Measurements from ENCODE around the gene PAQR8. TPM values are rescaled to one million over a fixed set of nuclear protein-coding genes. Genes with fewer than 3 reads are reported as not detected.
A peak's percentile ranks its signal among the peaks of the same experiment; 100 is the strongest.

The PAQR8 gene
- total RNA-seq, 1 donor from 2014 or later, result 9.5 TPM

DNA sequence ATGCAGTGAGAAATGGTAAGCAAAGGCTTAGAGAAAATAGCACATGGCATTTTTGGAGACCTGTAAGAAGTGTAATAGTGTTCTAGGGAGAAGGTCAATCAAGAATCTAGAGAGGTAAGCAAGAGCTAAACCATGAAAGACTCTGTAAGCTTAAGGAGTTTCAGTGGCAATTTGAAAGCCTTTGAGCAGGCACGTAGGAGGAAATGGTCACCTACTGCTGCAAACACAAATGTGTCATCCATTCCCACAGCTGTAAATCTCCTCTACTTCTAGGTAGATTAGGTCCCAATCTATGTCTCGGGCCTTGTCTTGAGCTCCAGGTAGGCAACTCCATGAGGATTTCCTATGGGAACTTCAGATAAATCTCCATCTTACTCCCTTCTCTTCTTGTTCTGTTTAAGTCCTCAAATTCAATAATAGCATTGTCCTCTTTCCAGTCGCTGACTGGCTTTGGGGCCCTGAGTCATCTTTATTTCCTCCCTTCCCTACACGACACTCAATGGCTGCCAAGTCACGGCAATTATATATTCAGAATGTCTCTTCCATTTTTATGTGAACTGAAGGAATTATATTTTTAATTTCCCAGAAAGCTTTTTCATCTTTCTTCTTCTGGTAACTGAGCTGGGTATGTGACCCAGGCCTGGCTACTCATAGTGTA lies 24.2 kb upstream of the PAQR8 start:
- H3K27me3 Mint-ChIP-seq (ENCODE audit: low read depth), result no peaks in the 10 kb centered on the region
- no peak overlapping the region for H3K27ac Mint-ChIP-seq
- DNase-seq (ENCODE audit: low spot score in 2 of 2, unreplicated experiment in 2 of 2), result no peak
- H3K36me3 Mint-ChIP-seq, result no peaks in the 10 kb centered on the region
- H3K4me3 Mint-ChIP-seq, result no peak overlapping the region
- no peaks in the 10 kb centered on the region for H3K9me3 Mint-ChIP-seq
- H3K4me1 Mint-ChIP-seq, result peaks cover 42% of the 10 kb centered on the region
- TF ChIP-seq, protein P1, sequence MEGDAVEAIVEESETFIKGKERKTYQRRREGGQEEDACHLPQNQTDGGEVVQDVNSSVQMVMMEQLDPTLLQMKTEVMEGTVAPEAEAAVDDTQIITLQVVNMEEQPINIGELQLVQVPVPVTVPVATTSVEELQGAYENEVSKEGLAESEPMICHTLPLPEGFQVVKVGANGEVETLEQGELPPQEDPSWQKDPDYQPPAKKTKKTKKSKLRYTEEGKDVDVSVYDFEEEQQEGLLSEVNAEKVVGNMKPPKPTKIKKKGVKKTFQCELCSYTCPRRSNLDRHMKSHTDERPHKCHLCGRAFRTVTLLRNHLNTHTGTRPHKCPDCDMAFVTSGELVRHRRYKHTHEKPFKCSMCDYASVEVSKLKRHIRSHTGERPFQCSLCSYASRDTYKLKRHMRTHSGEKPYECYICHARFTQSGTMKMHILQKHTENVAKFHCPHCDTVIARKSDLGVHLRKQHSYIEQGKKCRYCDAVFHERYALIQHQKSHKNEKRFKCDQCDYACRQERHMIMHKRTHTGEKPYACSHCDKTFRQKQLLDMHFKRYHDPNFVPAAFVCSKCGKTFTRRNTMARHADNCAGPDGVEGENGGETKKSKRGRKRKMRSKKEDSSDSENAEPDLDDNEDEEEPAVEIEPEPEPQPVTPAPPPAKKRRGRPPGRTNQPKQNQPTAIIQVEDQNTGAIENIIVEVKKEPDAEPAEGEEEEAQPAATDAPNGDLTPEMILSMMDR (IDR thresholded peaks at IDR 0.05; ENCODE audit: unreplicated experiment), result no peak

- TF ChIP-seq, protein P1 (IDR thresholded peaks at IDR 0.05; ENCODE audit: unreplicated experiment), result no peak
- Mint-ChIP-seq H3K27ac (peak overlapping the region; percentile 88), H3K27me3 (ENCODE audit: low read depth) (peaks cover 1% of the 10 kb centered on the region), H3K4me1 (peaks cover 20% of the 10 kb centered on the region), H3K4me3 (no peak overlapping the region), H3K36me3 (no peaks in the 10 kb centered on the region), H3K9me3 (no peaks in the 10 kb centered on the region)
- no peak for DNase-seq (ENCODE audit: low spot score in 2 of 2, unreplicated experiment in 2 of 2)
These were observed 21.4 kb upstream of the PAQR8 start for GRCh38 chr6:52340603-52340880.

- peaks cover 1% of the 10 kb centered on the region for H3K27me3 Mint-ChIP-seq (ENCODE audit: low read depth)
- no peak overlapping the region for H3K4me3 Mint-ChIP-seq
- DNase-seq (ENCODE audit: low spot score in 2 of 2, unreplicated experiment in 2 of 2), result no peak
- TF ChIP-seq, protein P1 (IDR thresholded peaks at IDR 0.05; ENCODE audit: unreplicated experiment), result no peak
- peak overlapping the region; percentile 51 for H3K27ac Mint-ChIP-seq
- H3K9me3 Mint-ChIP-seq, result no peaks in the 10 kb centered on the region
- no peaks in the 10 kb centered on the region for H3K36me3 Mint-ChIP-seq
- peaks cover 17% of the 10 kb centered on the region for H3K4me1 Mint-ChIP-seq
These were observed 20.2 kb upstream of the PAQR8 start for GRCh38 chr6:52341561-52342260.

DNA sequence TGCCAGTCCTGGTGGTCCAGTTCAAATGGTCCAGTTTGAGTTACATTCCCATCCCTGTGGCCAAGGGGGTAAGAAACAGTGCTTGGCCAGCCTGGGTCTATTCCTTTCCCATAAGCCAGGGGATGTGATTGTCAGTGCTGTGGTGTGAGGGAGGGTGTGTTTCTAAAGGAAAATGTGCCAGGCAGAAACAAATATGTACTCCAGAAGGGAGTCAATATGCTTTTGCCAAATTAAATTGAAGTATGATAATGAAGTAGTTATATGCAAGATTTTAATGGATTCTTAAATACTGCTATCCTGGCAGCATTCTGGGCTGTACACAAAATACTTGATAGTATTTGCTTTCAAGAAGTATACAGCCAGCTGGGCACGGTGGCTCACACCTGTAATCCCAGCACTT lies 16.6 kb upstream of the PAQR8 start:
- no peak overlapping the region for H3K4me3 Mint-ChIP-seq
- no peaks in the 10 kb centered on the region for H3K9me3 Mint-ChIP-seq
- no peak overlapping the region for H3K27ac Mint-ChIP-seq
- no peak for DNase-seq (ENCODE audit: low spot score in 2 of 2, unreplicated experiment in 2 of 2)
- TF ChIP-seq, protein P1 (IDR thresholded peaks at IDR 0.05; ENCODE audit: unreplicated experiment), result no peak
- no peaks in the 10 kb centered on the region for H3K36me3 Mint-ChIP-seq
- H3K4me1 Mint-ChIP-seq, result peaks cover 12% of the 10 kb centered on the region
- H3K27me3 Mint-ChIP-seq (ENCODE audit: low read depth), result peaks cover 1% of the 10 kb centered on the region

DNA sequence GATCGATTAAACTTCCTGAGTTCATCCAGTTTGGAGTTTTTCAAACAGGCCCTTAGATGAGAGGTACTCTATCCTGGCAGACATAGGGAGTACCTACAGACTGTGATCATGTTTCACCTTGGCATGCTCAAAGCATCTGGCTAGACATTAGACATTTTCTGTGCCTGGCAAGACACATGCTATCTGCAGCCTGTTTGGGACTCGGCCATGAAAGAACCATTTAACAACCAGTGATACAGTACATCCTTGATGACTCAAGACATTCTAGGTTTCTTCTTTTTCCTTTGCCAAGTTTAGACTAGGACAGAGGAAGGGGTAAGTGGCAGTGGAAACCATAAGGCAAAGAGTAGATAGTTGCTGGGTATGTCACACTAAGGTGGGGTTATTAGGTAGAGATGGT lies 15.4 kb upstream of the PAQR8 start:
- no peak overlapping the region for H3K4me3 Mint-ChIP-seq
- H3K4me1 Mint-ChIP-seq, result peaks cover 6% of the 10 kb centered on the region
- no peaks in the 10 kb centered on the region for H3K9me3 Mint-ChIP-seq
- no peaks in the 10 kb centered on the region for H3K36me3 Mint-ChIP-seq
- DNase-seq (ENCODE audit: low spot score in 2 of 2, unreplicated experiment in 2 of 2), result no peak
- peaks cover 3% of the 10 kb centered on the region for H3K27me3 Mint-ChIP-seq (ENCODE audit: low read depth)
- TF ChIP-seq, protein P1 (IDR thresholded peaks at IDR 0.05; ENCODE audit: unreplicated experiment), result no peak
- no peak overlapping the region for H3K27ac Mint-ChIP-seq
